ENCODE measurements around the gene DST. TPM values are rescaled to one million over a fixed set of nuclear protein-coding genes. Genes with fewer than 3 reads are reported as not detected.

Gene DST
- total and polyA plus RNA-seq, 2 of the 8 experiments (the other 6 are each of a cell fraction or from before 2014, with no cell fraction given): 49.4 to 116 TPM

- TF ChIP-seq FOSL1 (IDR thresholded peaks at IDR 0.05; ENCODE audit: insufficient read depth, low read depth, low read length): no peak
- TF ChIP-seq KDM5A (IDR thresholded peaks at IDR 0.05; ENCODE audit: low read length): no peak
- TF ChIP-seq SRF (IDR thresholded peaks at IDR 0.05; ENCODE audit: low read depth, low read length): no peak
- no peak for TF ChIP-seq ATF3 (IDR thresholded peaks at IDR 0.05; ENCODE audit: insufficient read depth, low read depth, low read length)
- no peak for TF ChIP-seq BRCA1 (IDR thresholded peaks at IDR 0.05; ENCODE audit: low read depth, low read length)
- TF ChIP-seq HDAC6 (IDR thresholded peaks at IDR 0.05; ENCODE audit: low read depth, low read length): no peak
- TF ChIP-seq CEBPB (IDR thresholded peaks at IDR 0.05; ENCODE audit: low read depth, low read length): no peak
- no peak overlapping the region for H3K9ac ChIP-seq (replicated peaks in 1 of 4; ENCODE audit: extremely low read depth in 1 of 4, low read depth in 3 of 4, low read length in 3 of 4)
- H3K4me3 ChIP-seq (ENCODE audit: extremely low read depth in 1 of 4, insufficient read depth in 2 of 4, low read depth in 3 of 4, low read length in 4 of 4): no peak overlapping the region
- H2AK5ac ChIP-seq (ENCODE audit: low read depth, low read length): no peak overlapping the region
- H3K18ac ChIP-seq (ENCODE audit: extremely low read depth, low read length): no peak overlapping the region
- FAIRE-seq: no peak
- no peak overlapping the region for H4K8ac ChIP-seq (ENCODE audit: extremely low read depth, insufficient read depth, low read length)
- CTCF ChIA-PET (ENCODE audit: partially characterized antibody): no interaction called here
- no peak overlapping the region for H3K56ac ChIP-seq (replicated peaks; ENCODE audit: insufficient read length, low read depth, low read length)
- H3K9me3 ChIP-seq (ENCODE audit: insufficient read depth in 2 of 2, low read depth in 1 of 2, low read length in 1 of 2): no peaks in the 10 kb centered on the region
- peaks cover 0 to 18% (median 5%) of the 10 kb centered on the region in 4 experiments; a peak in 3 of 7 replicates for H3K4me1 ChIP-seq (replicated peaks in 1 of 4; ENCODE audit: control insufficient read depth in 3 of 4, insufficient read depth in 4 of 4, low read length in 3 of 4)
- no peak overlapping the region for H4K5ac ChIP-seq (ENCODE audit: insufficient read length, low read depth, low read length)
- H3K4me2 ChIP-seq (ENCODE audit: insufficient read depth in 1 of 2, low read depth in 2 of 2, low read length in 2 of 2): no peak overlapping the region; a peak in 1 of 4 replicates
- H4K20me1 ChIP-seq (replicated peaks in 1 of 2; ENCODE audit: control insufficient read depth in 1 of 2, insufficient read depth in 2 of 2, low read length in 2 of 2): no peaks in the 10 kb centered on the region
- H3K27me3 ChIP-seq (replicated peaks in 1 of 4; ENCODE audit: control insufficient read depth in 3 of 4, extremely low read depth in 1 of 4, insufficient read depth in 3 of 4, low read length in 3 of 4): no peaks in the 10 kb centered on the region
- no peak for DNase-seq (ENCODE audit: low read depth in 1 of 2, low spot score in 2 of 2)
- no peak overlapping the region for H2BK20ac ChIP-seq (ENCODE audit: low read length)
- H3K27ac ChIP-seq (ENCODE audit: low read depth, low read length): no peak overlapping the region
- H3K23ac ChIP-seq (ENCODE audit: insufficient read length): no peak overlapping the region
- POLR2A ChIA-PET (ENCODE audit: partially characterized antibody): interaction anchor here (1.3 kb wide), 1 partner anchor 10 kb away, joined by 3 read pairs; no protein-coding TSS in a partner anchor
- peaks cover 0 to 19% of the 10 kb centered on the region in 2 experiments; a peak in 1 of 4 replicates for H3K79me2 ChIP-seq (ENCODE audit: control insufficient read depth in 1 of 2, insufficient read depth in 2 of 2, low read length in 2 of 2)
- H3K4ac ChIP-seq (replicated peaks; ENCODE audit: insufficient read length, low read depth, low read length): no peak overlapping the region
- H3K79me1 ChIP-seq (ENCODE audit: low read depth, low read length): no peaks in the 10 kb centered on the region; the same call in 1 of the 2 replicates
- no peak overlapping the region for H3K14ac ChIP-seq (ENCODE audit: insufficient read length)
- H2BK15ac ChIP-seq (ENCODE audit: low read length): no peak overlapping the region
- no peak overlapping the region for H2AFZ ChIP-seq (ENCODE audit: low read length)
- no peak overlapping the region for H2BK5ac ChIP-seq (ENCODE audit: low read depth, low read length)
- peaks cover 0 to 19% (median 4%) of the 10 kb centered on the region in 4 experiments; a peak in 4 of 8 replicates for H3K36me3 ChIP-seq (ENCODE audit: control insufficient read depth in 2 of 4, insufficient read depth in 4 of 4, low read length in 3 of 4)
- no peak overlapping the region for H4K91ac ChIP-seq (replicated peaks; ENCODE audit: insufficient read length, low read length)
- H3K23me2 ChIP-seq (ENCODE audit: low read depth, low read length): no peaks in the 10 kb centered on the region
- no peak overlapping the region for H2BK12ac ChIP-seq (ENCODE audit: low read depth, low read length)
- no peak overlapping the region for H2BK120ac ChIP-seq (replicated peaks; ENCODE audit: low read depth, low read length)
Measured at GRCh38 chr6:56535626-56536025, 107.1 kb downstream of the DST start.
